B cell (primary cell): Measurements from ENCODE around the gene CAMK1D.

Experiments
- EZH2 ChIP-seq: IDR thresholded peaks from 2 replicates; pipeline ENCODE4 v1.6.1; 2012; ENCODE audit warnings: borderline replicate concordance, low read depth, mild to moderate bottlenecking, moderate library complexity, low read length; ENCODE audit not compliant: insufficient read depth, poor library complexity, severe bottlenecking
- TF ChIP-seq, protein P1 (sequence below): fragments of 200-600 bp; IDR thresholded peaks from one replicate; pipeline ENCODE4 v1.8.0; 2022; ENCODE audit warnings: antibody characterized with exemption, mild to moderate bottlenecking

GRCh38 chr10:12501324-12501723 lies 152.0 kb downstream of the CAMK1D start:
- TF ChIP-seq, protein P1, sequence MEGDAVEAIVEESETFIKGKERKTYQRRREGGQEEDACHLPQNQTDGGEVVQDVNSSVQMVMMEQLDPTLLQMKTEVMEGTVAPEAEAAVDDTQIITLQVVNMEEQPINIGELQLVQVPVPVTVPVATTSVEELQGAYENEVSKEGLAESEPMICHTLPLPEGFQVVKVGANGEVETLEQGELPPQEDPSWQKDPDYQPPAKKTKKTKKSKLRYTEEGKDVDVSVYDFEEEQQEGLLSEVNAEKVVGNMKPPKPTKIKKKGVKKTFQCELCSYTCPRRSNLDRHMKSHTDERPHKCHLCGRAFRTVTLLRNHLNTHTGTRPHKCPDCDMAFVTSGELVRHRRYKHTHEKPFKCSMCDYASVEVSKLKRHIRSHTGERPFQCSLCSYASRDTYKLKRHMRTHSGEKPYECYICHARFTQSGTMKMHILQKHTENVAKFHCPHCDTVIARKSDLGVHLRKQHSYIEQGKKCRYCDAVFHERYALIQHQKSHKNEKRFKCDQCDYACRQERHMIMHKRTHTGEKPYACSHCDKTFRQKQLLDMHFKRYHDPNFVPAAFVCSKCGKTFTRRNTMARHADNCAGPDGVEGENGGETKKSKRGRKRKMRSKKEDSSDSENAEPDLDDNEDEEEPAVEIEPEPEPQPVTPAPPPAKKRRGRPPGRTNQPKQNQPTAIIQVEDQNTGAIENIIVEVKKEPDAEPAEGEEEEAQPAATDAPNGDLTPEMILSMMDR: no peak
- TF ChIP-seq EZH2: no peak
